Neural cell (in vitro differentiated cells): ENCODE data around the gene RP9.

Source experiments
- CTCF ChIP-seq: fragments of 450-650 bp; IDR thresholded peaks from 2 replicates; pipeline ENCODE4 v1.5.1; 2014; ENCODE audit warnings: antibody characterized with exemption, mild to moderate bottlenecking, moderate library complexity; ENCODE audit not compliant: poor library complexity, severe bottlenecking
- EP300 ChIP-seq: fragments of 450-650 bp; conservative IDR thresholded peaks from 2 replicates; pipeline ENCODE4 v1.6.1; 2014; ENCODE audit warnings: antibody characterized with exemption, mild to moderate bottlenecking, moderate library complexity; ENCODE audit not compliant: poor library complexity, severe bottlenecking
- EZH2 ChIP-seq: fragments of 200-600, 300-800 bp; shearing (Covaris generic), sonication (generic); IDR thresholded peaks from 2 replicates; pipeline ENCODE4 v1.6.1; 2014; ENCODE audit warnings: antibody characterized with exemption, low read length, borderline replicate concordance, mild to moderate bottlenecking; ENCODE audit not compliant: insufficient read depth, poor library complexity, severe bottlenecking
- MXI1 ChIP-seq: fragments of 450-650 bp; conservative IDR thresholded peaks from 2 replicates; pipeline ENCODE4 v1.6.1; 2014; ENCODE audit warnings: antibody characterized with exemption, mild to moderate bottlenecking; ENCODE audit not compliant: poor library complexity, severe bottlenecking
- POLR2AphosphoS5 ChIP-seq: IDR thresholded peaks from 2 replicates; pipeline ENCODE4 v1.6.1; 2012
- RAD21 ChIP-seq: fragments of 450-650 bp; conservative IDR thresholded peaks from 2 replicates; pipeline ENCODE4 v1.6.1; 2014; ENCODE audit warnings: antibody characterized with exemption, mild to moderate bottlenecking, moderate library complexity
- REST ChIP-seq: IDR thresholded peaks from 2 replicates; pipeline ENCODE4 v1.6.1; 2012; ENCODE audit warnings: borderline replicate concordance
- SMC3 ChIP-seq: fragments of 450-650 bp; conservative IDR thresholded peaks from 2 replicates; pipeline ENCODE4 v1.6.1; 2014; ENCODE audit warnings: antibody characterized with exemption, mild to moderate bottlenecking, moderate library complexity; ENCODE audit not compliant: poor library complexity

DNA sequence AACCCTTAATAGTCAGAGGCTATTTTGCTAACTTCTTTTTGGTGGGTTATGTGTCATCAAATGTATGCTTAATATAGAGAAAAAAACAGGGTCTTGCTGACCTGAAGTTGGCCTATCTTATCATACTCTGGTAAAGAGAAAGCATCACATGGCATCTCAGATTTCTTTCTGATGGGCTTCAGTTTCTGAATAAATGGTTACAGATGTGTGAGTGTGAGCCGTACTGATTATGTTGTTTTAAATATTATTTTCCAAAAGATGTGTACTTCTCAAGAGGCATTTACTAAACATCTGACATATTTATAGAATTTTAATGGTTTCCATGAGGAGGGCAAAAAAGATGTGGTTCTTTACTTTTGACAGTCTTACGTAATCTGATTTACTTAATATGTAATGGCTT lies 48.6 kb upstream of the RP9 start:
- TF ChIP-seq POLR2AphosphoS5 (no peak), CTCF (no peak), MXI1 (no peak), EZH2 (no peak), REST (no peak), SMC3 (no peak), EP300 (no peak), RAD21 (no peak)
